ENCODE results near the gene DCC.

DCC gene

DNA sequence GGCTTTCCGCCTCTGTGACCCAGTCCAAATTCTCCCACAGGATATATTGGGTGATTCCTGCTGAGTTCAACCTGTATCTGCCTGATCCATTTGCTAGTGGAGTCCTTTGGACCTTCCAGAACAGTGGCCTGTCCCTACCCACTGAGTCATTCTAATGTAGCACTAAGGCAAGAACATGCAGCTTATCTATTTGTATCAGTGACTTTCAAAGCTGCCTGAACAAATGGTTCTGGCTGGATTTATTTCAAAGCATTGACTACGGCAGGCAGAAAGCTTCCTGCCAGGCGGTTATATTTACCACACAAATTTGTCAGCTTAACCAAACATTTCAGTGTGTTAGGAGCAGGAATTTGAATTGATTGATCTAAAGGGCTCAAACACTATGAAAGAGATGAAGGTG, 613.4 kb downstream of the DCC start:
- TF ChIP-seq, protein P1, sequence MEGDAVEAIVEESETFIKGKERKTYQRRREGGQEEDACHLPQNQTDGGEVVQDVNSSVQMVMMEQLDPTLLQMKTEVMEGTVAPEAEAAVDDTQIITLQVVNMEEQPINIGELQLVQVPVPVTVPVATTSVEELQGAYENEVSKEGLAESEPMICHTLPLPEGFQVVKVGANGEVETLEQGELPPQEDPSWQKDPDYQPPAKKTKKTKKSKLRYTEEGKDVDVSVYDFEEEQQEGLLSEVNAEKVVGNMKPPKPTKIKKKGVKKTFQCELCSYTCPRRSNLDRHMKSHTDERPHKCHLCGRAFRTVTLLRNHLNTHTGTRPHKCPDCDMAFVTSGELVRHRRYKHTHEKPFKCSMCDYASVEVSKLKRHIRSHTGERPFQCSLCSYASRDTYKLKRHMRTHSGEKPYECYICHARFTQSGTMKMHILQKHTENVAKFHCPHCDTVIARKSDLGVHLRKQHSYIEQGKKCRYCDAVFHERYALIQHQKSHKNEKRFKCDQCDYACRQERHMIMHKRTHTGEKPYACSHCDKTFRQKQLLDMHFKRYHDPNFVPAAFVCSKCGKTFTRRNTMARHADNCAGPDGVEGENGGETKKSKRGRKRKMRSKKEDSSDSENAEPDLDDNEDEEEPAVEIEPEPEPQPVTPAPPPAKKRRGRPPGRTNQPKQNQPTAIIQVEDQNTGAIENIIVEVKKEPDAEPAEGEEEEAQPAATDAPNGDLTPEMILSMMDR (IDR thresholded peaks at IDR 0.05), result no peak
- Histone ChIP-seq H3K27ac (no peak overlapping the region), H3K4me3 (no peak overlapping the region)
- no peak for DNase-seq (ENCODE audit: low spot score)

DNA sequence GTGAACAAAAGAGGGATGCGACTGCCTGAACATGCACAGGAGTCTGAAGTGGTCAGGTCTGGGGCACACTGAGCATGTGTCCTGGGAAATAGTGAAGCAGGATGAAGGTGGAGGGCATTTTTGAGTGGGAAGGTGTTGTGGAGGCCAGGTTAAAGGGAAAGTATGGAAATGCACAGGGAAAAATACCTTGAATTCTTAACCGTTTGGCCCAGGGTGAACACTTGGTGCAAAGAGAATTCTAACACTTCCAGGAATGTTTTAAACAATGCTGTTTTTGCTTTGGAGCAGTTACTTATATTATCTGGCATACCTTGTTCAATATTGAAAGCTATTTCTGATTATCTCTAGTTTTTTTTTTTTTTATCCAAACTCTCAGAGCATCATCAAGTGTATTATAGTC, 623.5 kb downstream of the DCC start:
- TF ChIP-seq, protein P1 (IDR thresholded peaks at IDR 0.05), result no peak
- DNase-seq (ENCODE audit: low spot score), result no peak
- no peak overlapping the region for H3K27ac ChIP-seq
- no peak overlapping the region for H3K4me3 ChIP-seq

DNA sequence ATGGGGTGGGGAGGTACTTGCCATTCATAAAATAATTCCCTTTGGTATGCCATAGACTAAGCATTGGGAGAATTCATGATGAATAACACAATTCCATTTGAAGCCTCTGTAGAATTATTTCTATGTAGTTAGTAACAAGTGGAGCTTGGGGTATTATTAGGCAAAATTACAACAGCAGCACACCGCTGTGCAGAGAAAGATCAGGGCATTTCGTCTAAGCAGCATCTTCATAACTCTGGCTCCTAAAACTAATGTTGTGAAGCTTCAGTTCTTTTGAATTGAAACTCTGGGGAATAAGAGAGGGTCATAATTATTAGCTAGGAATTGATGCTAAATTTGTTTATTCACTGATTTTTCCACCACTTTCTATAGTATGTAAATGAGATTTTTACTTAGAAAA, 630.7 kb downstream of the DCC start:
- no peak overlapping the region for H3K4me3 ChIP-seq
- no peak overlapping the region for H3K27ac ChIP-seq
- DNase-seq (ENCODE audit: low spot score), result no peak
- TF ChIP-seq, protein P1 (IDR thresholded peaks at IDR 0.05), result no peak

DNA sequence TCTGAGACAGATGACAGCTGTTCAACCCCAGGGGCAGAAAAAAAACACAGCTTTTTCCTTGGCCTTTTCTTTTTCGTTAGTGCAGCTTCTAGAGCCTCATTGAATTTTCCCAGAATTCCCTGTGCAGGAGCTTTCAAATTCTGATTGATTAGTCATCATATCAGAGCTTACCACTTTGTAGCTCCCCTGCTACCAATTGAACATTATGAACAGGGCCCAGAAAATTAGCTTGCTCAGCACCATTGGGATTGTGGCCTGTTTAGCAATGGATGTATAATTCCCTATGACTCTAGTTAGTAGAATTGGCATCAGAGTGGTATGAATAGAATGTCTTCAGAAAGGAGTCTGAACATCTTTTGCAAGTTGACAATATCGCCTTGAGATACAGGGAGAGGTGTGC, 631.1 kb downstream of the DCC start:
- no peak overlapping the region for H3K4me3 ChIP-seq
- H3K27ac ChIP-seq, result no peak overlapping the region
- no peak for DNase-seq (ENCODE audit: low spot score)
- TF ChIP-seq, protein P1 (IDR thresholded peaks at IDR 0.05), result no peak

DNA sequence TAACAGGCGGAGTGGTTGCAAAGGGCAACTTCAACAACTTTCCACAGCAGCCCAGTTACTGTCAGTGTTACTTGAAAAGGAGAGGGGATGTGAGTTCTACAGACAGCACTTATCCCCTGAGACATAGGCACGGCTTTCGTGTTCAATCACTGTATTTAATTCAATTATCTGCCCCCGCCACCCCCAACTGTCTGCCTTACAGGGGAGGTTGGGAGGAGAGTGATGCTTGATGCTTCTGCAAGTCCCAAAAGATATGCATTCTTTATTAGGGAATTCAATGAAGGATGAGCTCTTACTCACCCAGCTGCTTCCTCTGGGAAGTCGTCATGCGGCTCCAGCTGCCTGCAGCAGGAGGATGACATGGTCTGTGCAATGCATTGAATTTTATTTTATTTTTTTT, 639.9 kb downstream of the DCC start:
- no peak for DNase-seq (ENCODE audit: low spot score)
- Histone ChIP-seq H3K27ac (no peak overlapping the region), H3K4me3 (no peak overlapping the region)
- TF ChIP-seq, protein P1 (IDR thresholded peaks at IDR 0.05), result no peak

DNA sequence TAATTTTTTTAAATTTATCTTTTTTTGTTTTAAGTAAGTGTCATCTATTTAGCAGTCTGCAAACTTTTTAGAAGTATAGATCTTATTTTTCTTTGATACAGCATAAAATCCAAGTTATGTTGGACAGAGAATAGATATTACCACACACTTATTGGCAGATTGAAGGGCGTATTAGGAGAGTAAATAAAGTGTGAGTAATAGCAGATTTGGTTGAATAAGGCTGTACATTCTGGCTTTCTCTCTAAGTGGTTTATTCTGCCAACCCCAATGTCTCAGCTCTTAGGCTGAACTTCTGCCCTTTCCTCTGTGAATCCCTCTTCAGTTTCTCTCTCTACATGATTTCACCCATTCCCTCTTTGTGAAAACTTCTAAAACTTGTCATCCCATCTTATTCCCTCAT, 651.2 kb downstream of the DCC start:
- DNase-seq (ENCODE audit: low spot score), result no peak
- H3K27ac ChIP-seq, result no peak overlapping the region

DNA sequence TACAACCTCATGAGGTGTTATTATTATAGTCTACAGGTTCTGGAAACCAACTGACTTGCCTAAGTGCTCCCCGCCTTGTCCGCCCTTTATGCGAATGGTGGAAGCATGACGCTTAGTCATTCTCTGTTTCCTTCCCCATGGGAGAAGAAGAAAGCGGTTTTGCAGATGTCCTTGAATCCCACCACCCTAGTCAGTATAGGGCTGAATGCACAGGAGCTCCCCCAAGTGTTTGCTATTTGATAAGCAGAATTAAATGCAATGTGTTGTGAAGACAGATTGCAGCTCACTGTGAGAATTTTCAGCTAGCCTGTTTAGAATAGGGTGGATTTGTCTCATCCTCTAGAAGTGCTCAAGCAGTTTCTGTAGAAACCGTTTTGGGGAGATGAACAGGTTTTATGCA, 652.0 kb downstream of the DCC start:
- TF ChIP-seq, protein P1 (IDR thresholded peaks at IDR 0.05), result no peak
- Histone ChIP-seq H3K27ac (no peak overlapping the region), H3K4me3 (no peak overlapping the region)
- no peak for DNase-seq (ENCODE audit: low spot score)

More for the DNA sequence above, 651.2 kb downstream of the DCC start:
- TF ChIP-seq, protein P1 (IDR thresholded peaks at IDR 0.05), result no peak
- no peak overlapping the region for H3K4me3 ChIP-seq
